Measurements from ENCODE around the gene RNF181.

DNA sequence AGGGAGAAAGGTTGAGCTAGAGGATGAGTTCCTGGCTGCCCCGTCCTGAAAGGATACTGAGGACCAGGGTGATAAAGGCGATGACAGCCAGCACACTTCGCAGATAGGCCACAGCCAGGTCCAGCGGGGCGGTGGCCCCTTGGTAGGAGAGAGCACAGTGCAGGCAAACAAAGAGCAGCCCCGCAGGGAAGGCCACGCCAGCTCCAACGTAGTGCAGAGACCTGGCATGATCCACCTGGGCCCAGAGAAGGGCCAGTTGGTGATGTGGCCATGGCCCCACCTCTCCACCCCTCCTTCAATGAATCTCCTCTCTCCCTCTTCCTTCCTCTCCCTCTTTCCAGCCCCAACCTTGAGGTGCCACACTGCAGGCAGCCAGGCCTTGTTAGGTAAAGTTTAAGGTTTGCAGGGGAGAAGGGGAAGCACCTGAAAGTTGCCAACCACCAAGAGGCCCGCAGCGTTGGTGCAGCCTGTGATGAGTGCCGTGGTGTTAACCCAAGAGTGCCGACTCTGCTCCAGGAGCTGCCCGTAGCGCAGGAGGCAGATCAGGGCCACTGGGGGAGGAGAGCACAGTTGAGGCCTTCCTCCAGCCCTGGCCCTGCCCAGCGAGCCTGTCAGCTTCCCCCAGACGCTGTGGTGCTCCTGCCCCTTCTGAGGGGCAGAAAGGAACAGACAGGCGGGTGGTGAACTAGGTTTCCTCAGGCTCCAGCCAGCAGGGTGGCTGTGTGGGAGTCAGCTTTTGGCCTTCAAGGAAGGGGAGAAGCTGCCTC lies 4.1 kb downstream of the RNF181 start:
- TF ChIP-seq, protein P1, sequence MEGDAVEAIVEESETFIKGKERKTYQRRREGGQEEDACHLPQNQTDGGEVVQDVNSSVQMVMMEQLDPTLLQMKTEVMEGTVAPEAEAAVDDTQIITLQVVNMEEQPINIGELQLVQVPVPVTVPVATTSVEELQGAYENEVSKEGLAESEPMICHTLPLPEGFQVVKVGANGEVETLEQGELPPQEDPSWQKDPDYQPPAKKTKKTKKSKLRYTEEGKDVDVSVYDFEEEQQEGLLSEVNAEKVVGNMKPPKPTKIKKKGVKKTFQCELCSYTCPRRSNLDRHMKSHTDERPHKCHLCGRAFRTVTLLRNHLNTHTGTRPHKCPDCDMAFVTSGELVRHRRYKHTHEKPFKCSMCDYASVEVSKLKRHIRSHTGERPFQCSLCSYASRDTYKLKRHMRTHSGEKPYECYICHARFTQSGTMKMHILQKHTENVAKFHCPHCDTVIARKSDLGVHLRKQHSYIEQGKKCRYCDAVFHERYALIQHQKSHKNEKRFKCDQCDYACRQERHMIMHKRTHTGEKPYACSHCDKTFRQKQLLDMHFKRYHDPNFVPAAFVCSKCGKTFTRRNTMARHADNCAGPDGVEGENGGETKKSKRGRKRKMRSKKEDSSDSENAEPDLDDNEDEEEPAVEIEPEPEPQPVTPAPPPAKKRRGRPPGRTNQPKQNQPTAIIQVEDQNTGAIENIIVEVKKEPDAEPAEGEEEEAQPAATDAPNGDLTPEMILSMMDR (IDR thresholded peaks at IDR 0.05), result no peak
- no peak for TF ChIP-seq POLR2A (IDR thresholded peaks at IDR 0.05)

Measured in testis (tissue), 2 donors.